K562 (cell line): ENCODE data around the gene MIB2. TPM values are rescaled to one million over a fixed set of nuclear protein-coding genes. Genes with fewer than 3 reads are reported as not detected.

Experiments used
- ARHGAP35 ChIP-seq: fragments of 450-650 bp; IDR thresholded peaks from 2 replicates; pipeline ENCODE4 v1.6.1; 2018; ENCODE audit not compliant: partially characterized antibody
- ARID1B ChIP-seq: fragments of 450-650 bp; IDR thresholded peaks from 2 replicates; pipeline ENCODE4 v1.6.1; 2016; ENCODE audit warnings: antibody characterized with exemption, mild to moderate bottlenecking, inconsistent platforms
- ARNT ChIP-seq, 2 experiments: fragments of 450-650 bp; IDR thresholded peaks; 2 replicates each; pipeline ENCODE4 v1.6.1; 2016; ENCODE audit warnings: mild to moderate bottlenecking in 1 of 2
- BCOR ChIP-seq: fragments of 450-650 bp; IDR thresholded peaks from 2 replicates; pipeline ENCODE4 v1.6.1; 2016
- CC2D1A ChIP-seq: fragments of 450-650 bp; IDR thresholded peaks from 2 replicates; pipeline ENCODE4 v1.6.1; 2017; ENCODE audit warnings: mild to moderate bottlenecking
- EHMT2 ChIP-seq: fragments of 450-650 bp; IDR thresholded peaks from 2 replicates; pipeline ENCODE4 v1.6.1; 2018; ENCODE audit warnings: antibody characterized with exemption
- ELF4 ChIP-seq: fragments of 450-650 bp; formaldehyde crosslinking; IDR thresholded peaks from 2 replicates; pipeline ENCODE4 v1.4.0; 2022; ENCODE audit warnings: missing genetic modification characterization
- EP300 ChIP-seq: IDR thresholded peaks from 2 replicates; pipeline ENCODE4 v1.6.1; 2012; ENCODE audit warnings: low read length, improper control_type of control experiment
- GABPB1 ChIP-seq: sonication (generic); formaldehyde crosslinking; IDR thresholded peaks from 2 replicates; pipeline ENCODE4 v1.8.0; 2022; ENCODE audit warnings: mild to moderate bottlenecking, missing genetic modification reagents
- HDGF ChIP-seq: fragments of 450-650 bp; IDR thresholded peaks from 2 replicates; pipeline ENCODE4 v1.6.1; 2016
- KDM1A ChIP-seq, 2 experiments: fragments of 450-650 bp; IDR thresholded peaks; 2 replicates each; pipeline ENCODE4 v1.6.1; 2016; ENCODE audit warnings: mild to moderate bottlenecking in 2 of 2
- LARP7 ChIP-seq: fragments of 450-650 bp; IDR thresholded peaks from 2 replicates; pipeline ENCODE4 v1.6.1; 2016
- NBN ChIP-seq: fragments of 450-650 bp; IDR thresholded peaks from 2 replicates; pipeline ENCODE4 v1.6.1; 2016; ENCODE audit warnings: low read depth, mild to moderate bottlenecking
- NCOA4 ChIP-seq: fragments of 450-650 bp; IDR thresholded peaks from 2 replicates; pipeline ENCODE4 v1.6.1; 2018; ENCODE audit warnings: mild to moderate bottlenecking; ENCODE audit not compliant: partially characterized antibody
- NFIX ChIP-seq: fragments of 250-450 bp; sonication (Bioruptor Pico); IDR thresholded peaks from 2 replicates; pipeline ENCODE4 v1.4.0; 2020; ENCODE audit warnings: low read depth, mild to moderate bottlenecking, moderate library complexity
- NKRF ChIP-seq: fragments of 450-650 bp; IDR thresholded peaks from 2 replicates; pipeline ENCODE4 v1.6.1; 2016; ENCODE audit warnings: borderline replicate concordance
- NR2F6 ChIP-seq: fragments of 450-650 bp; formaldehyde crosslinking; IDR thresholded peaks from 2 replicates; pipeline ENCODE4 v1.4.0; 2020; ENCODE audit warnings: mild to moderate bottlenecking
- SIX5 ChIP-seq, 2 experiments: IDR thresholded peaks; 2 replicates each; pipeline ENCODE4 v1.6.1; 2011; ENCODE audit warnings: low read length in 2 of 2, borderline replicate concordance in 1 of 2, low read depth in 1 of 2, mild to moderate bottlenecking in 1 of 2, moderate library complexity in 1 of 2; ENCODE audit not compliant: insufficient read depth in 1 of 2
- TRIM24 ChIP-seq, 2 experiments: fragments of 450-650 bp; IDR thresholded peaks; 2 replicates each; pipeline ENCODE4 v1.6.1; 2016
- TRIM25 ChIP-seq: fragments of 450-650 bp; IDR thresholded peaks from 2 replicates; pipeline ENCODE4 v1.7.0; 2016; ENCODE audit warnings: borderline replicate concordance
- ZBTB1 ChIP-seq: sonication (generic); formaldehyde crosslinking; IDR thresholded peaks from 2 replicates; pipeline ENCODE4 v1.8.1; 2023; ENCODE audit warnings: missing genetic modification reagents, low read depth, mild to moderate bottlenecking, borderline replicate concordance
- ZBTB26 ChIP-seq: fragments of 450-650 bp; formaldehyde crosslinking; IDR thresholded peaks from 2 replicates; pipeline ENCODE4 v1.4.0; 2022; ENCODE audit warnings: missing genetic modification characterization
- ZKSCAN1 ChIP-seq: fragments of 150-350 bp; IDR thresholded peaks from 2 replicates; pipeline ENCODE4 v1.6.1; 2016; ENCODE audit warnings: low read depth, low read length
- ZKSCAN8 ChIP-seq: fragments of 200-800 bp; sonication (Bioruptor generic); IDR thresholded peaks from 2 replicates; pipeline ENCODE4 v1.6.1; 2016; ENCODE audit warnings: missing genetic modification characterization, missing compliant biosample characterization
- ZNF217 ChIP-seq: sonication (generic); formaldehyde crosslinking; IDR thresholded peaks from 2 replicates; pipeline ENCODE4 v1.8.0; 2022; ENCODE audit warnings: mild to moderate bottlenecking, missing genetic modification reagents
- ZNF507 ChIP-seq: conservative IDR thresholded peaks from 2 replicates; pipeline ENCODE4 v1.6.1; 2017; ENCODE audit warnings: missing genetic modification characterization, missing compliant biosample characterization
- ZNF551 ChIP-seq: fragments of 250-450 bp; sonication (Bioruptor Pico); IDR thresholded peaks from 2 replicates; pipeline ENCODE4 v1.5.0; 2021; ENCODE audit warnings: mild to moderate bottlenecking, moderate library complexity
- polyA plus RNA-seq, 8 experiments: library from polyadenylated mRNA; depleted of rRNA in 4 of 8; stranded (reverse) in 5 of 8; unstranded in 3 of 8; fragments of >200 nt; fragmentation: Nextera tagmentation in 2 of 8; fragmentation: Illumina TruSeq in 1 of 8; extraction: Ambion mirVana in 2 of 8; extraction: Trizol in 1 of 8; gene quantifications; 2 replicates each; pipeline versions ENCODE4 v1.2.1 to v1.2.3, GENCODE V29; 2011 to 2014; ENCODE audit warnings: inconsistent platforms in 1 of 8, missing spikeins in 1 of 8
- total RNA-seq, 7 experiments: library from RNA; depleted of rRNA in 6 of 7; stranded (reverse); fragments of >200 nt in 6 of 7; fragmentation: Illumina TruSeq in 2 of 7; extraction: Trizol in 2 of 7; gene quantifications; 2 replicates each; pipeline versions ENCODE4 v1.2.1 to v1.2.3, GENCODE V29; 2011 to 2021; ENCODE audit warnings: low replicate concordance in 1 of 7

The MIB2 gene
- total and polyA plus RNA-seq, 9 of the 15 experiments (the other 6 are each of a cell fraction or from before 2014, with no cell fraction given) = 0.04 to 17.0 (median 4.9) TPM; not detected in 1

- no peak for TF ChIP-seq EP300
- TF ChIP-seq ZBTB26 = peak; percentile 53; the same call in 1 of the 2 replicates
- TF ChIP-seq ARNT (IDR thresholded peaks at IDR 0.05) = peak; percentile 54 to 58; a peak in 1 of 4 replicates
- 0 out of 2 replicates have a peak, but pooled peaks have one; percentile 16 for TF ChIP-seq ZBTB1
- TF ChIP-seq KDM1A (IDR thresholded peaks at IDR 0.05) = peak in 1 of 2 experiments; percentile 25; a peak in 2 of 4 replicates
- peak; percentile 64 for TF ChIP-seq ARHGAP35
- peak; percentile 64; the same call in 1 of the 2 replicates for TF ChIP-seq EHMT2
- no peak for TF ChIP-seq ZKSCAN8 (CRISPR knock-in tag)
- no peak for TF ChIP-seq ZNF507 (tag)
- TF ChIP-seq BCOR = peak; percentile 65; the same call in 1 of the 2 replicates
- TF ChIP-seq NBN = peak; percentile 48; the same call in 1 of the 2 replicates
- TF ChIP-seq CC2D1A = peak; percentile 38; the same call in 1 of the 2 replicates
- TF ChIP-seq ZKSCAN1 = no peak
- TF ChIP-seq ZNF551 (CRISPR knock-in tag) = no peak
- no peak for TF ChIP-seq NR2F6 (CRISPR knock-in tag)
- TF ChIP-seq NCOA4 = peak; percentile 78
- peak; percentile 51; the same call in 1 of the 2 replicates for TF ChIP-seq TRIM25
- TF ChIP-seq ELF4 (CRISPR knock-in tag) = peak; percentile 54; the same call in 1 of the 2 replicates
- peak in 1 of 2 experiments; percentile 47; a peak in 1 of 4 replicates for TF ChIP-seq TRIM24 (IDR thresholded peaks at IDR 0.05)
- peak; percentile 33; the same call in 1 of the 2 replicates for TF ChIP-seq LARP7
- 0 out of 2 replicates have a peak, but pooled peaks have one; percentile 7 for TF ChIP-seq ARID1B
- TF ChIP-seq ZNF217 (CRISPR knock-in tag) = no peak
- 0 out of 2 replicates have a peak, but pooled peaks have one; percentile 27 for TF ChIP-seq GABPB1 (CRISPR knock-in tag)
- 0 out of 2 replicates have a peak, but pooled peaks have one; percentile 60 for TF ChIP-seq HDGF
- peak; percentile 66 for TF ChIP-seq NKRF
- TF ChIP-seq NFIX (CRISPR knock-in tag) = no peak
- no peak for TF ChIP-seq SIX5 (IDR thresholded peaks at IDR 0.05; ENCODE audit: borderline replicate concordance in 1 of 2, insufficient read depth in 1 of 2, low read depth in 1 of 2, low read length in 2 of 2)
These were observed 18.6 kb upstream of the MIB2 start (continued) for GRCh38 chr1:1596493-1597274.
